EL (cell line): Measurements from ENCODE around the gene TEAD4.
A peak's percentile ranks its signal among the peaks of the same experiment; 100 is the strongest.

Experiments
- DNase-seq: peaks from one replicate; pipeline ENCODE4 v3.0.0-alpha.2; 2016

The TEAD4 gene

DNA sequence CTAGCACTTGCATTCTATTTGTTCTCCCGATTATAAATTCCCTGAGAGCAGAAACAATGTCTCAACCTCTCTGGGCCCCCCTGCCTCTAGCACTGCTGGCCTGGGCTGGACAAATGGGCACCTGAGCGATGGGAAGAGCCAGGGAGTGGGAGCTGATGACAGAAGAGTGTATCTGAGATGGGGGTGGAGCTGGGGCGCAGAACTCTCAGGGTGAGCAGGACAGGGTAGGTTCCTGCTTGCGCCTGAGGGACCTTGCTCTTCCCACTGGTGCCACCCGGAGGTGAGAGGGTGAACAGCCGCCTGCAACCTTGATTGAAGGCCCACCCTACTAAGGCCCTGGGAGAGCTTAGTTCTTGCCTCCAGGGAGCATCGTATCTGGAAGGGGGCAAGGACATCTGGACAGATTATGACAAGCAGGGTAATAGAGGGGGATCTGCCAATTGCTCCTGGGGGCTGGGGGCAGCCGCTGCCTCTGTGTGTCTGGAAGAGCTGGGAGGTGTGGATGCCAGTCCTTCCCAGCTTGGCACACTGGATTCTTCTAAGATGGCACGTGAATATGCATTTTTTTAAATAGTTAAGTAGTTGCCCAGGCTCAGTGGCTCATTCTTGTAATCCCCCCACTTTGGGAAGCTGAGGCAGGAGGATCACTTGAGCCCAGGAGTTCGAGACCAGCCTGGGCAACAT is 75.0 kb downstream of the TEAD4 start:
- peak; percentile 72 for DNase-seq

DNA sequence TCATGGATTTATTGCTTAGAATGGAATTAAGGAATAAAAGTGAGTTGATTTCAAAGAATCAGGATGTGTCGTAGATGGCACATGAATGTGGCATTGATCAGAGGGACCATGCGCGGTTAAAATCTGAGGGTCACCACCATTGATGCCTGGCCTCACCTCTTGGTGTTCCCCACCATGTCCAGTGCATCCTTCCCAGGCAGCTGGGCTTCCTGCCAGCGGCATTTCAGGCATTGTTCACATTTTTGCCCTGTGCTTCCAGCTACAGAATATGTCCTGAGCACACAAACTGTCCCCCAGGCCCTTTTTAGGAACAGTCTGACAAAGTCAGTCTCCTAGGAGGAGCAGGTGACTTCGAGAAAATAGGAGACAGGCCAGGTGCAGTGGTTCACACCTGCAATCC is 76.0 kb downstream of the TEAD4 start:
- peak; percentile 62 for DNase-seq

DNA sequence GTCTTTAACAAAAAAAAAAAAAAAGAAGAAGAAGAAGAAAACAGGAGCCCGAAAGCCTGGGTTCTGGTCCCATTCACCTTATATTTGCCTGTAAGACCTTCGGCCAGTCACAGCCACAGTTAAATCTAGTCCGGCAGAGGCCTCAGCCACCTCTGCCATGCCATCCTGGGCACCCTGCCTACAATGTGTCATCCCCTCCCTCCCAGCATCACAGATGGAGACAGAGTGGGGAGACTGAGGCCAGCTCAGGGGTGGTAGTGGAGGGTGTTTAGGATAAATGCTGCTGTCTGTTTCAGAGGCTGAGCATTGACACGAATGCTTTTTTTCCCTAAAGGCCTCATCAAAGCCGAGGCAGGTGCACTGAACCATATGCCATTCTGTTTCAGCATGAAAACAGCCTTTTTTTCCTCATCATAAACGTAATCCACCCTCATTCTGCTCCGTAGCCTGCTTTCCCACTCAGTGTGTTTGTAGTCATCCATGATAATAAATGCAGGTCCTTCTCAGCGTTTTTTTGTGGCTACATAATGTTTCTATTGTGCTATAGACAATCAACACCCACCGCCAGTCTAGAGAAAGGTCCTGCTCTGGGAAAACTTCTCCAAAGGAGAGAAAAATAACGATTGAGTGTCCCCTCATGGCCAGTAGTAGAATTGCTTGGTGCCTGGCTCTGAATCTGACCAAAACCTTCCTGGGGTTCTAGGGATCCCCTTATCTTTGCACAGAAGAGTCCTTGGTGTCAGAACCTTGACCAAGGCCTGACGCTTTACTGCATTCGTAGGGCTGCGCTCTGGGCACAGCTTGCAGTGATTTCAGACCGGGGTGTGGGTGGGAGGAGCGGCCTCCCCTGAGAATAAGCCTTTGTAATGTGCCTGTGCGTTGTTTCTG is 76.9 kb downstream of the TEAD4 start:
- DNase-seq, result no peak

- no peak for DNase-seq
These were observed 77.9 kb downstream of the TEAD4 start for GRCh38 chr12:3036901-3037600.

- DNase-seq, result no peak
These were observed 79.0 kb downstream of the TEAD4 start for GRCh38 chr12:3038166-3038565.

GRCh38 chr12:3038926-3039510 is 79.8 kb downstream of the TEAD4 start:
- no peak for DNase-seq

DNA sequence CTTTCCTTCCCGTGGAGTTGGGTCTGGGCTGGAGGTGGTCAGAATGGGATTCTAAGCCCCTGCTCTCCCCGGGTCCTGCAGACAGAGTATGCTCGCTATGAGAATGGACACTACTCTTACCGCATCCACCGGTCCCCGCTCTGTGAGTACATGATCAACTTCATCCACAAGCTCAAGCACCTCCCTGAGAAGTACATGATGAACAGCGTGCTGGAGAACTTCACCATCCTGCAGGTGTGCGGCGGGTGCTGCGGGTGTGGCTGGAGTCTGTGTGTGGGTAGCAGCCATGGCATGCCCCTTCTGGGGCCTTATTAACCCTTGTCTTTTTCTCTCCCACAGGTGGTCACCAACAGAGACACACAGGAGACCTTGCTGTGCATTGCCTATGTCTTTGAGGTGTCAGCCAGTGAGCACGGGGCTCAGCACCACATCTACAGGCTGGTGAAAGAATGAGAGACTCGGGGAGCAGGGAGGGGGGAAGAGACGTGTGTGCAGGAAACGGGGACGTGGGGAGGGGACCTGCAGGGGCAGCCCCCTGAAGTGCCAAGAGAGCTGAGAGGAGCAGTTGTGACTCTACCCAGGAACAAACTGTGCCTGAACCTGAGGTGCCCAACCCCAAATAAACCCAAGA is 80.9 kb downstream of the TEAD4 start:
- no peak for DNase-seq

DNA sequence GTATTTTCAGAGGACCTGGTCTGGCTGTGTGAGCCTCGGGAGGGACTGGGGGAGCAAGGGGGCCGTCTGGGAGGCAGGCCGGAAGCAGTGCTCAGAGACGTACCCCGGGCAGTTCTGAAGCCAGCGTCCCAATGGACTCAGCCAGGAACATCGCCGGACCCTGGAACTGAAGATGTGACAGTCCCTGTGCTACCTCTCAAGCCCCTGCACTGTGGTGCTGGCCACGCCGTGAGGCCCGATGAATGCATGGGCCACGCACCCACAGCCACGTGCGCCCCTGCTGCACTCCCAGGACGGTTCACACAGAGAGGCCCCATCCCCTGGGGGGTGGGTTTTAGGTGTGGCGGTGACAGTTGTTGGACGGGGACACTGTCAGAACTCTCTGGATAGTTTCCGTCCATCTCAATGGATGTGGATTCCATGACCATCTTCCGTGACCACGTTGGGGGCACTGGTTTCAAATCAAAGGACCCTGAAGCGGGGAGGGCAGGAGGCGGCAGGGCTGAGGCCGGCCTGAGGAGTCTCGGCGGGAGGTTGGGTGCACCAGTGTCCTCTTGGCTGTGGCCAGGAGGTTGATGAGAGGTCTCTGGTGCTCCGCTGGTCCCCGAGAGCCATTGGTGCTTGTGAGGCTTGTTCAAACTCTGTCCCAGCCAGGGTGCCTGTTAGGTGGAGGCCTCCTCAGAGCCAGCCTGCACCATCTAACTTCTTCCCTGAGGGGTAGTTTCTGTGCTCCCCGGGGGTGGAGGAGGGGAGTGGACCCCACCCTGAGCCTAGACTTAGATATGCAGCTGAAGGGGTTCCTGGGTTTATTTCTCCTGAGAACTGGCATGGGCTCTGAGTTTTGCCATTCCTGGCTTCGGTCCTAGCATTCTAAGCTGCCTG is 81.7 kb downstream of the TEAD4 start:
- no peak for DNase-seq

GRCh38 chr12:3041558-3042164 is 82.5 kb downstream of the TEAD4 start:
- peak; percentile 80 for DNase-seq

GRCh38 chr12:3042394-3042793 is 83.2 kb downstream of the TEAD4 start:
- no peak for DNase-seq

DNA sequence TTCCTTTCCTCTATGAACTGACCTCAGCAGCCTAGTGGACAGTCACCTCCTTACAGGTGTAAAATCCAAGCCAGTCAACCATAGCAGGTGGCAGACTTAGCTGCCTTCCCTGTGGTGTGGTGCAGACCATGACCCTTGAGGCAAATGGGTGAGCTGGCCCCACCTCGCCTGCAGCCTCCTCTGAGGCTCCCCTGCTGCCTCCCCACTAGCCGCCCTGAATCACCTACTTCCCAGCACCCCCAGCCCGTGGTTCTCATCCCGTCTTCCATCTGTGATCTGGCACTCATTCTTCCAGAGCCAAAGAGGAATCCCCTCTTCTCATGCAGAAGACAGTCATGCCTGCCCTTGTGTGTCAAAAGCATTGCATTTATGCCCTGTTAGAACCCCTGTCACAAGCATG is 83.6 kb downstream of the TEAD4 start:
- DNase-seq, result no peak

GRCh38 chr12:3043406-3043805 is 84.2 kb downstream of the TEAD4 start:
- no peak for DNase-seq

- no peak for DNase-seq
These were observed 85.0 kb downstream of the TEAD4 start for GRCh38 chr12:3044141-3044630.

GRCh38 chr12:3045494-3045893 is 86.3 kb downstream of the TEAD4 start:
- no peak for DNase-seq

DNA sequence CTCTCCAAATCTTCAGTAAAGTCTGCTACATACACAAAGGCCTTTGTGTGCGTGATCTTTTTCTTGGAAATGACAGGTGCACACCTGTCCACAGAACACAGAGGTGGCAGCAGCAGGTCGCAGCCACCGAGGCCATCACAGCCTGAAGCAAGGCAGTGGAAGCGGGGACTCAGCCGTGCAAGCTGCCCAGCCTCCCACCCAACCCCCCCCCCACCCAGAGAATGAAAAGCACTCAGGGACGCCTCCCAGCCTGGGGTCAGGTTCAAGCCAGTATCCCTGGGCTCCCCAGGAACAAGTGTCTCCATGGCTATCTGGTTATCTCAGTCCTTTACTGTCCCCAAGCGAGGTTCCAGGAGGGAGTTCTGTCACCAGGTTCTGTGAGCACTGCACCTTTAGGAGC is 86.8 kb downstream of the TEAD4 start:
- no peak for DNase-seq

GRCh38 chr12:3046441-3047200 is 87.4 kb downstream of the TEAD4 start:
- DNase-seq, result peak; percentile 50

DNA sequence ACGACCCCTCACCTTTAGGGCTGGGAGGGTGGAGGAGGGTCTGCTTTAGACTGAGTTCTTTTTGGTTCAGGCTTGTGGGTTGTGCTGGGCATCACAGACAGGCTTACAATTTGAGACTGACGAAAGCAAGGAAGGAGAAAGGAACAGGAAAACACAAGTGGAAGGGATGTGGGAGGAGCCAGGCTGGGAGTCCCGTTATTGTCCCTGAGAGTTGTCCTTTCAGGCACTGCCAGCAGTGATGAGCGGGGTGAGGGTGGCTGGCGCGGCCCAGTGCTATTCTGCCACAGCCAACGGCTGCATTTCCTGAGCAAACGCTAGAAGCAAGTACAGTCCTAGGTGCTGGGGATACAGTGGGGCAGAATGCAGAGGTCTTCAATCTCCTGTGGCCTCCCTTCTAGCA is 88.8 kb downstream of the TEAD4 start:
- no peak for DNase-seq

- no peak for DNase-seq
These were observed 89.3 kb downstream of the TEAD4 start for GRCh38 chr12:3048540-3048939.

DNA sequence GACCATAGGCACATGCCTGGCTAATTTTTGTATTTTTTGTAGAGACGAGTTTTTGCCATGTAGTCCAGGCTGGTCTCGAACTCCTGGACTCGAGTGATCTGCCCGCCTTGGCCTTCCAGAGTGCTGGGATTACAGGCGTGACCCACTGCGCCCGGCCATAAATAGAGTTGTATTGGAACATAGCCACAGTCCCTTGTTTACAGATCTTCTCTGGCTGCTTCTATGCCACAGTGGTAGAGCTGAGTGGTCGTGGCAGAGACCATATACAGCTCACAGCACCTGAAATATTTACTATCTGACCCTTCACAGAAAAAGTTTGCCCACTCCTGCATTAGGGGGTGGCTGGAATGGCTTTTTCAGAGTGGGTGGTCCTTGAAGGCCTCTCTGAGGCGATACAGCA is 90.0 kb downstream of the TEAD4 start:
- DNase-seq, result no peak

DNA sequence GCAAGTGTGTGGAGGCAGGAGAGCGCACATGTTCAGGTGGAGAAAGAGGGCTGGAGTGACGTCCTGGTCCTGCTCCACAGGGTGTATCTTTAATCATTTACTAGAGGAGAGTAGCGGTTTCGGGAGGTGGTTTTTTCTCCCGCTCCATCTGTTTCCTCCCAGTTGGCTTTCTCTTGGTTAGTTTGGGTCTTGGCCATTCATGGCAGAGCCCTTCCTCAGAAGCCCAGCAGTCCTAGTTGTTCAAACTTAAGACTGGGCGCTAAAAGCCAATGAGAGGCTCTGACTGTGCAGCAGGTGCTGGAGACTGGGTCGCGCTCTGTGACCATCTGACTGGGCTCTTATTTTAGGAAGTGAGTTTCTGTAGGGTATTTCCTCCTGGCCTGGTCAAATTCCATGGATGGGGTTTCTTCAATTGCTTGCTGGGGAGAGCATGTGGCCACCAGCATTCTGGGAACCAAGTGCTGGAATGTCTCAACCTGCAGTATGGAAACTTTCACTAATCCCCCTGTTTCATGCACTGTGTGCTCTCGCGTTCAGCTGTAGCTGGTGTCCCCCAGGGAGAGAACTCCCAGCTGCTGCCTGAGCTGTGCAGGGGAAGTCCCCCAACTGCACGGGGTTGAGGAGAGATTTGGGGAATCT is 90.5 kb downstream of the TEAD4 start:
- DNase-seq, result no peak
